ENCODE data around the gene BEST2. TPM values are rescaled to one million over a fixed set of nuclear protein-coding genes. Genes with fewer than 3 reads are reported as not detected.

Gene BEST2
- total RNA-seq, 1 donor from 2014 or later = not detected

DNA sequence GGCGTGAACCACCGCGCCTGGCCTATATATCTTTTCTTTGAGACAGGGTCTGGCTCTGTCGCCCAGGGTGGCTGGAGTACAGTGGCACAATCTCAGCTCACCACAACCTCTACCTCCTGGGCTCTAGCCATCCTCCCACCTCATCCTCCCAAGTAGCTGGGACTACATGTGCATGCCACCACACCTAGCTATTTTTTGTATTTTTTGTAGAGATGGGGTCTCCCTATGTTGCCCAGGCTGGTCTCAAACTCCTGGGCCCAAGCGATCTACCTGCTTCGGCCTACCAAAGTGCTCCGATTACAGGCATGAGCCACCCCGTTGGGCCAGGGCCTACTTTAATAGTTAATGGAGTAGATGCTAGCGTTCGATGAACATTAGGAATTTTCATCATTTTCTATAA, 31.3 kb upstream of the BEST2 start:
- peaks cover 8% of the 10 kb centered on the region for H3K36me3 Mint-ChIP-seq (ENCODE audit: low read depth)

DNA sequence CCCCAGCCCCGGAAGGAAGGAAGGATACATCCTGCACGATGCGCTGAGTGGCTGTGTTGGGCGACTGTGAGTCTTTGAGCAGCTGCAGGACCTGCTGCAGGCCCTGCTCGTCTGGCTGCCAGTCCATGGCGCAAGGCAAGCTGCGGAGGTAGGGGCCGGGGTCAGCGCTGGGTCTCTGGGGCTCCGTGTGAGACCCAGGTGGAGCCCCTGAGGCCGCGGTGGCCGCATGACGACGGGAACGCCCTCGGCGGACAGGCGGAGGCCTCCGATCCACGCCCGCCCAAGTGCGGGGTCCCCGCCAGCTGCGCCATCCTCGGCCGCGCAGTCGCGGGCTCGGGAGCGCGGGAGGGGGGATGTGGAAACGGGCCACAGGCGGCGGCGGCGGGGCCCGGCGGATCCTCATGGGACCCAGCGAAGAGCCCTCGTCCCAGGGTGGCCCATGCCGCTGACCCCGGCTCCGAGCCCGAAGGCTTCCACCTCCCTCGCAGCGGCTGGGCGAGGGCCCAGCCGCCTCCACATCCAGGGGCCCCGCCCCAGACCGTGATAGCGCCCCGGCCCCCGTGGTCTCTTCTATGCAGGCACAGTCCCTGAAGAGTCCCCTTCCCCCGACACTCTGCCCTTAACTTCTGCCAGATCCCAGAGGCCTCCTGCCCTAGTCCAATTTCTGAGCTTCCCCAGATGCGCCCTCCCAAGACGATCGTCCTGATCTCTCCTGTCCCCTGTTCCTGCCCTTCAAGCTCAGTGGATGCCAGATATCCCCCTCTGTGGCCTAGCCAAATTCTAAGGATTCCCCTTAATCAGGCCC, 30.5 kb upstream of the BEST2 start:
- H3K27ac Mint-ChIP-seq (ENCODE audit: unreplicated experiment) = peak overlapping the region; percentile 98
- no peak for DNase-seq (ENCODE audit: low spot score)
- H3K4me3 Mint-ChIP-seq (ENCODE audit: unreplicated experiment) = peak overlapping the region; percentile 97
- TF ChIP-seq, protein P1, sequence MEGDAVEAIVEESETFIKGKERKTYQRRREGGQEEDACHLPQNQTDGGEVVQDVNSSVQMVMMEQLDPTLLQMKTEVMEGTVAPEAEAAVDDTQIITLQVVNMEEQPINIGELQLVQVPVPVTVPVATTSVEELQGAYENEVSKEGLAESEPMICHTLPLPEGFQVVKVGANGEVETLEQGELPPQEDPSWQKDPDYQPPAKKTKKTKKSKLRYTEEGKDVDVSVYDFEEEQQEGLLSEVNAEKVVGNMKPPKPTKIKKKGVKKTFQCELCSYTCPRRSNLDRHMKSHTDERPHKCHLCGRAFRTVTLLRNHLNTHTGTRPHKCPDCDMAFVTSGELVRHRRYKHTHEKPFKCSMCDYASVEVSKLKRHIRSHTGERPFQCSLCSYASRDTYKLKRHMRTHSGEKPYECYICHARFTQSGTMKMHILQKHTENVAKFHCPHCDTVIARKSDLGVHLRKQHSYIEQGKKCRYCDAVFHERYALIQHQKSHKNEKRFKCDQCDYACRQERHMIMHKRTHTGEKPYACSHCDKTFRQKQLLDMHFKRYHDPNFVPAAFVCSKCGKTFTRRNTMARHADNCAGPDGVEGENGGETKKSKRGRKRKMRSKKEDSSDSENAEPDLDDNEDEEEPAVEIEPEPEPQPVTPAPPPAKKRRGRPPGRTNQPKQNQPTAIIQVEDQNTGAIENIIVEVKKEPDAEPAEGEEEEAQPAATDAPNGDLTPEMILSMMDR (IDR thresholded peaks at IDR 0.05) = no peak
- H3K27me3 Mint-ChIP-seq (ENCODE audit: low read depth) = no peaks in the 10 kb centered on the region
- H3K36me3 Mint-ChIP-seq (ENCODE audit: low read depth) = peaks cover 8% of the 10 kb centered on the region
- H3K4me1 Mint-ChIP-seq (ENCODE audit: low read depth) = peaks cover 39% of the 10 kb centered on the region
- H3K9me3 Mint-ChIP-seq (ENCODE audit: low read depth) = no peaks in the 10 kb centered on the region

More for the DNA sequence above, 31.3 kb upstream of the BEST2 start:
- H3K4me3 Mint-ChIP-seq (ENCODE audit: unreplicated experiment) = peak overlapping the region; percentile 75
- H3K4me1 Mint-ChIP-seq (ENCODE audit: low read depth) = peaks cover 39% of the 10 kb centered on the region
- no peak for DNase-seq (ENCODE audit: low spot score)
- H3K27ac Mint-ChIP-seq (ENCODE audit: unreplicated experiment) = peak overlapping the region; percentile 85
- no peaks in the 10 kb centered on the region for H3K27me3 Mint-ChIP-seq (ENCODE audit: low read depth)
- no peaks in the 10 kb centered on the region for H3K9me3 Mint-ChIP-seq (ENCODE audit: low read depth)
- TF ChIP-seq, protein P1 (IDR thresholded peaks at IDR 0.05) = no peak

DNA sequence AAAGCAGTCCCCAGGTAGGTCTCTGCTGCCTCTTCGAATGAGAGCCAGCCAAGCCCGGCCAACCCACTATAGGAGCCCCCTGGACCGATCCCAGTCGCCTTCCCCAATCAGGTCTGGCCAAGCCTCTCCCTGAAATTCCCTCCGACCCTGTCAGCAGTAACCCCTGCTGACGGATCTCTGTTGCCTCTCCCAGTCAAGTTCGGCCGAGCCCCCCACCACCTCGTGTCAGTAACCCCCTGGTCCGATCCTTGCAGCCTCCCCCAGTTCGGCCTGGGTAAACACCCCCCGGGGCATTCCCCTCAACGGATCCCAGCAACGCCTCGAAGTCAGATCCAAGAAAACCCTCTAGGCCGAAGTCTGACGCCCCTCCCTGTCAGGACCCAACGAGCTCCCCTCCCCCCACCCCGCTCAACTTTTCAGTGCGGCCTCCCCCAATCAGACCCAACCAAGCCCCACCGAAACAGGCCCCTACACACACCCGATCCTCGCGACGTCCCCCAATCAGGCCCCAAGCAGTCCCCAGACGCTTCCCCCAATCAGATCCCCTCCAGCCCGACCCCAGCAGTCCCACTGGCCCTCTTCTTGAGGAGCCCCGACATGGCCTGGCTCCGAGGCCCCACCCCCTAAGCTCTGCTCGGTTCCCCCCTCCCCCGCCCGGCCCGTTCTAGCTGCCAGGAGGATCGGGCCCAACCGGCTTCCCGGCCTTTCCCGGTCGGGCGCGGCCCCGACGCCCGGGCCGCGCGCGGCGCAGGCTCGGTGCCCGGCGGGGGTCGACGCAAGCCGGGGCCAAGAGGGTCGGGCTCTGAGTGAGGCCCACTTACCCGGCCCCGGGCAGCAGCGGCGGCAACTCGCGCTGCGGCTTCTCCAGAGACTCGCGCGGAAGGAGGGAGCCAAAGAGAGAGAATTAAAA, 29.7 kb upstream of the BEST2 start:
- H3K27ac Mint-ChIP-seq (ENCODE audit: unreplicated experiment) = peak overlapping the region; percentile 98
- no peaks in the 10 kb centered on the region for H3K27me3 Mint-ChIP-seq (ENCODE audit: low read depth)
- DNase-seq (ENCODE audit: low spot score) = no peak
- TF ChIP-seq, protein P1 (IDR thresholded peaks at IDR 0.05) = no peak
- H3K4me3 Mint-ChIP-seq (ENCODE audit: unreplicated experiment) = peak overlapping the region; percentile 97
- no peaks in the 10 kb centered on the region for H3K9me3 Mint-ChIP-seq (ENCODE audit: low read depth)
- peaks cover 5% of the 10 kb centered on the region for H3K36me3 Mint-ChIP-seq (ENCODE audit: low read depth)
- H3K4me1 Mint-ChIP-seq (ENCODE audit: low read depth) = peaks cover 39% of the 10 kb centered on the region

DNA sequence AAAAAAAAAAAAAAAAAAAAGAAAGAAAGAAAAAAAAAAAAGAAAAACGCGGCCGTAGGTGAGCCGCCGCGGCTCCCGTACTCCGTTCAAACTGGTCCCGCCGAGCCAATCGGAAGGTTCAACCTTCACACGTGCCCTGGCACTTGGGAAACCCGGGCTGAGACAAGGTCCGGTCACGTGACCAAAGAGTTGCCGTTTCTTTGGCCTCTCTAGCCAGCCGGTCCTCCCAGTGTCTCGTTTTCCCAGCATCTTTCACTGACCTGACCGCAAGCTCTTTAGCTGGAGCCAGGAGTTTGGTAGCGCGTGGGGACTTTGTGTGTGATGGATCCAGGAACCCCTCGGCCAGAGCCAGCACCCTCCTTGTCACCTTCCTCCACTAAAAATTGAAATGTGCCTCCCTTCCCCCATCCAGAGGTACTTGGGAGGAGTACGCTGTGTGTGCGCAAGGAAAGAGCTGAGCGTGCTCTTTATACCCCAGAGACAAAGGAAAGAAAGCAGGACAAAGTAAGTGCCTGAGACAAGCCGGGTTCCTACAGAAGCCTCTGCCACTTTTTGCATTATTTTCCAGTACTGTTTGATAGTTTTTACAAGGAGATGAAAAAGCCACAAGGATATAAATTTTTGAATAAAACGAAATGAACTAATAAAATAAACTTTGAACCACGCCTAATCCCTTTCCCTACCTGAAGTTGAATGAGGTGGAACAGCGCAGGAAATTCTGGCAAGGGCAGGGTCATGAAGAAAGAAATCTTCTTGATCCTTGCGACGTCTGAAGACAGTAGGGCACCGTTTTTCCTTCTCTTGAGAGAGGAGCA, 28.8 kb upstream of the BEST2 start:
- H3K4me3 Mint-ChIP-seq (ENCODE audit: unreplicated experiment) = peak overlapping the region; percentile 84
- peaks cover 5% of the 10 kb centered on the region for H3K36me3 Mint-ChIP-seq (ENCODE audit: low read depth)
- peak; percentile 98 for DNase-seq (ENCODE audit: low spot score)
- H3K9me3 Mint-ChIP-seq (ENCODE audit: low read depth) = no peaks in the 10 kb centered on the region
- H3K4me1 Mint-ChIP-seq (ENCODE audit: low read depth) = peaks cover 39% of the 10 kb centered on the region
- H3K27ac Mint-ChIP-seq (ENCODE audit: unreplicated experiment) = peak overlapping the region; percentile 93
- TF ChIP-seq, protein P1 (IDR thresholded peaks at IDR 0.05) = no peak
- no peaks in the 10 kb centered on the region for H3K27me3 Mint-ChIP-seq (ENCODE audit: low read depth)

DNA sequence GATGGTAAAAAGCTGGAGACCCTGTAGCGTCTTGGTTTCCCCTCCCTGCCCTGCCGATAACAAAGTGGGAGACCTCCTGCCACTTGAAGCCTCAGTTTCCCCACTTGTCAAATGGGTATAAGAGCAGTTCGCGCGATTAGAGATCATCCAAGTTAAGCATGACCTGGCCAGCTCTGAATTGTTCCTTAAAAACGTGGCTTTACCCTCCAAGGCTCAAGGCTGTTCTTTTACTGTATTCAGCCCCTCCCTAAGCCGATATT, 28.3 kb upstream of the BEST2 start:
- Mint-ChIP-seq H3K27ac (ENCODE audit: unreplicated experiment) (peak overlapping the region; percentile 93), H3K4me3 (ENCODE audit: unreplicated experiment) (peak overlapping the region; percentile 84), H3K4me1 (ENCODE audit: low read depth) (peaks cover 39% of the 10 kb centered on the region), H3K27me3 (ENCODE audit: low read depth) (no peaks in the 10 kb centered on the region), H3K9me3 (ENCODE audit: low read depth) (no peaks in the 10 kb centered on the region), H3K36me3 (ENCODE audit: low read depth) (peaks cover 5% of the 10 kb centered on the region)
- no peak for DNase-seq (ENCODE audit: low spot score)
- TF ChIP-seq, protein P1 (IDR thresholded peaks at IDR 0.05) = no peak

Data from chondrocyte (in vitro differentiated cells).